ENCODE results near the gene ARHGAP20.
A peak's percentile ranks its signal among the peaks of the same experiment; 100 is the strongest.

The ARHGAP20 gene, protein sequence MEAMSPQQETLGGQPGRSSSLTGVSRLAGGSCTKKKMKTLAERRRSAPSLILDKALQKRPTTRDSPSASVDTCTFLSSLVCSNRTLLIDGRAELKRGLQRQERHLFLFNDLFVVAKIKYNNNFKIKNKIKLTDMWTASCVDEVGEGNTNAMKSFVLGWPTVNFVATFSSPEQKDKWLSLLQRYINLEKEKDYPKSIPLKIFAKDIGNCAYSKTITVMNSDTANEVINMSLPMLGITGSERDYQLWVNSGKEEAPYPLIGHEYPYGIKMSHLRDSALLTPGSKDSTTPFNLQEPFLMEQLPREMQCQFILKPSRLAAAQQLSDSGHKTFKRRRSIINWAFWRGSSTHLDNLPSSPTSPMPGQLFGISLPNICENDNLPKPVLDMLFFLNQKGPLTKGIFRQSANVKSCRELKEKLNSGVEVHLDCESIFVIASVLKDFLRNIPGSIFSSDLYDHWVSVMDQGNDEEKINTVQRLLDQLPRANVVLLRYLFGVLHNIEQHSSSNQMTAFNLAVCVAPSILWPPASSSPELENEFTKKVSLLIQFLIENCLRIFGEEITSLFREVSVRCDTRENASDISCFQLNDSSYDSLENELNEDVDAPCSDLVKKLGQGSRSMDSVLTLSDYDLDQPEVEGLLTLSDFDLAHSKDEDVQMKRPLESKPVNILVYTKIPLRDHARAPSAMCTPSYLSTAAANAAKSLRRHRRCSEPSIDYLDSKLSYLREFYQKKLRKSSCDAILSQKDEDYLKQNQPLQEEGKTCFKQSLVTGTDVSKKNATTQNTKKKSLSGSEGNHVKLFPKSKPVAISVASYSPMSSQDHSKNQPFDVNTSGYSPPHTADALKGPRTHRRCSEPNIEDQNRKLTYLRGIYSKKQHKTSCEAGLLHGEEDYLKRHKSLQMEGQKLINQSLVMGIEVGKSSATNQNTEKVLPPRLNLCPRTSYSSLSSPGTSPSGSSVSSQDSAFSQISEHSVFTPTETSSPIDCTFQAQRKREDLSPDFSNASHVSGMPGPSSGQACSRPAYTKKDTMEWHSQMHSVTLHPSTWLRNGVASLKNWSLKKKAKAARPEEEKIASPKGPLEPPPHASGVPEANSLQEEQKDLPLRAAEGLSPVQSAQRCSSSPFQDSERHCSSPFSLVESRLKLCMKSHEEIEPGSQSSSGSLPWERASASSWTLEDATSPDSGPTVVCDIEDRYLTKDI

DNA sequence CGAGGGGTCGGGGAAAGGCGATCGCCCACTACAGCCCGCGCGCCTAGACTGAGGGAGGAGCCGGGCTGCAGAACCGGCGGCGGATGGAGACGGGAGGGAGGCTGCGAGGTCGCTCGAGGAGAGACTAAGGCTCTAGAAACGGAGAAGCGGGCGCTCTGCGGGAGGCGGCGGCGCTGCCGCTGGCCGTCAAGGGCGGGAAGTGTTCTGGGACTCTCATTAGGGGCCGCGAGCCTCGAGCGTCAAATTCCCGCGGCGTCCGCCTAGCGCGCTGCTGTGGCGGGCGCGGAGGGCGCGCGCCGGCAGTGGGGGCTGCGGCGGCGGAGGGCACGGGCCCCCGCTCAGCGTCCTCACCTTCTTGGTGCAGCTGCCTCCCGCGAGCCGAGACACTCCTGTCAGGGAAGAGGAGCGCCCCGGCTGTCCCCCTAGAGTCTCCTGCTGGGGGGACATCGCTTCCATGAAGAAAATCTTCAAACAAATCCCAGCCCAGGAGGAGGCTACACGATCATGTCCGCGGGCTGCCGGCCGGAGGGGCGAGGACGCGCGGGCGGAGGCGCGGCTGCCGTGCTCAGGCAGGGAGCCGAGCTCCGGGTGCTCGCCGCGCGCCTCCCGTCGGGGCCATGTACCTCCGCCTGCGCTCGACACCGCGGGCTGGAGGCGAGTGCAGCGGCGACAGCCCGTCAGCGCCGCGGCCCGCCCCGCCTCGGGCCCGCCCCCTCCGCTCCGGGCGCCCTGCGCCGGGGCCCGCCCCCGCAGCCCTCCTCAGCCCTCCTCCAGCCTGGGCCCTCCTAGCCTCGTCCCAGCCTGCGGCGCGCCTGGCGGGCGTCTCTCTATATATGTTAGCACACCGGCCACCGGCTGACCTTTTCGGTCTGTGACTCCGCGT is at the start of gene ARHGAP20:
TSS of gene ARHGAP20 (minus strand) at position 662 of the 883 bp plus-strand sequence. CDS start at position 456, 206 bp downstream.
- no peak for DNase-seq (ENCODE audit: low read depth)
- peak within 1 kb of the TSS; percentile 72 for H3K4me3 ChIP-seq (ENCODE audit: low read depth, low read length)

DNA sequence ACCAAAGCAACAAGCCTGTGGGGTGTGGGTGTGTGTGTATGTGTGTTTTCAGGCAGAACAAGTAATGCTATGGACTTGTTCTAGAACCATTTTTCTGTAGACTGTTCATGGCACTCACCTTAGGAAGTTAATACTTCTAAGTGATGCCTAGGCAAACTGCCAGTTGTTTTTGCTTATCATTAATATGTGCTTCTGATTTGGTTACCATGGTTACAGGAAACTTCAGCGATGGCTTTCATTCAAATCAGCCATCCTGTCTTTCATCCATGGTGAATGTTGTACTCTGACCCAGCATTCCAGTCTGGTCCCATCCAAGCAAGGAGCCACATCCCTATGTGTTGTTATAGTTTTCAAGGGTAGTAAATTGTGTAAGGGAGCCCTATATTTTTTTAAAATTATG is 49.8 kb upstream of the ARHGAP20 start:
- H3K4me3 ChIP-seq (ENCODE audit: low read depth, low read length), result no peak overlapping the region
- DNase-seq (ENCODE audit: low read depth), result no peak

DNA sequence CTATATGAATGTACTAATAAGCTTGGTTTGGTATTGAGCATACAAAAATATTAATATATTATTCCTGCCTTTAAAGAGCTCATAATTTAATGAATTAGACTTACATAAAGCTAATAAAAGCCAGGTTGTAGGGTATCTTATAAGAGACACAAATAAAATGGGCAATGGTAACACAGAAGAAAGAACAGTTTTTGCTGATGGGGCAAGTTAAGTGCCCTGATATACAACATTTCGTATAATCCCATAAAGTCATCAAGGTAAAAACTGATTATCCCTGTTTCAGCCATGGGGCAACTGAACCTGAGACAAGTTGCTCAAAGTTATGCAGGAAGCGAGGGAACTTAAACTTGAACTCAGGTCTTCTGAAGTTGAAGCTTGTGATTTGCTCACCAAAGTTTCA is 48.9 kb upstream of the ARHGAP20 start:
- DNase-seq (ENCODE audit: low read depth), result no peak
- H3K4me3 ChIP-seq (ENCODE audit: low read depth, low read length), result no peak overlapping the region

DNA sequence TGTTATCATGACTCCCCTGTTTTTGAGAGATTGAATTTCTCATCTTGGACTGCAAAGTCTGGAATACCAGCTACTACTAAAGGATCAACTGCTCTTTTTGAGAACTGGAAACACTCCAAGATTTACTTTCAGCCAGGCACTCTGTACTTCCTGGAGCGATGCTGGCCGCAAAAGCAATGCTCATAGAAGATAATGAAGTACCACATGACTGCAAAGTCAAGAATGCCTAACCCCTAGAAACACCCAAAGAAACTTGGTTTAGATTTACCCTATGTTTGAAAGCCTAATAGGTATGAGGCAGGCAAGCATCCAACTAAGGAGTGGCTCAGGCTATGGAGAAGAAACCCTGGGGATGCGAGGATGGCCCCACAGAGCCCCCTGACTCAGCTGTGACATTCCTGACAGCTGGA is 47.7 kb upstream of the ARHGAP20 start:
- no peak overlapping the region for H3K4me3 ChIP-seq (ENCODE audit: low read depth, low read length)
- DNase-seq (ENCODE audit: low read depth), result peak; percentile 83

DNA sequence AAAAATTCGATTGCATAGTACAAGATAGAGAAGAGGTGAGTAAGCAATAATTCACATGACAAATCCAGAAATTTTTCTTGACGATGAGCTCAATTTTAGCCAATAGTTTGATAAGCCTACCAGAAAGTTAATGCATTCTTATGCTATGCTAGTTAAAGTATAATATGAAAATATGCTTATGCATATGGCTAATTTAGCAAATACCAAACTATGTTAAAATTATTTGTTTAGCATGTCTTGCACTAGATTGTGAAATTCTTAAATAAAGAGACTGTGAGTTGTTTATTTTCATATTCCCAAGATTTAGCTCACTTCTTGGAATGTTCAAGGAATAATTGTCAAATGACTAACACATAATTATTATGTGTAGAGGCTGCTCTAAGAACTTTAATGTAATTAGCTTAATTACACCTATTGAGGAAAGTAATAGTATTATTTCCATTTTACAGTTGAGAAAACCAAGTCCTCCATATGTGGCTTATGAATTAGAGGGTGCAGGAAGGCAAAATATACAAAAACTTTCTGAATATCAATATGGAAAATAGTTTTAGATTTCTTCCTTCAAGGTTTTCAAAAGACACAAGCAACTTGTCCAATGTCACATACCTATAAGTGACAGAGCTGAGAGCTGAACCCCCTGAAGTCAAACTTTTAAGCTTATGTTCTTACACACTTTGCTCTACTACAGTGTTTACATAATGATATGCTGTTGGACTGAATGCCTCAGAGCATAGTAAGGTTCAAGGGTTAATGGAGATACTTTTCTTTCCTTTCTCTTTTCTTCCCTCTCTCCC is 45.9 kb upstream of the ARHGAP20 start:
- DNase-seq (ENCODE audit: low read depth), result no peak
- no peak overlapping the region for H3K4me3 ChIP-seq (ENCODE audit: low read depth, low read length)

DNA sequence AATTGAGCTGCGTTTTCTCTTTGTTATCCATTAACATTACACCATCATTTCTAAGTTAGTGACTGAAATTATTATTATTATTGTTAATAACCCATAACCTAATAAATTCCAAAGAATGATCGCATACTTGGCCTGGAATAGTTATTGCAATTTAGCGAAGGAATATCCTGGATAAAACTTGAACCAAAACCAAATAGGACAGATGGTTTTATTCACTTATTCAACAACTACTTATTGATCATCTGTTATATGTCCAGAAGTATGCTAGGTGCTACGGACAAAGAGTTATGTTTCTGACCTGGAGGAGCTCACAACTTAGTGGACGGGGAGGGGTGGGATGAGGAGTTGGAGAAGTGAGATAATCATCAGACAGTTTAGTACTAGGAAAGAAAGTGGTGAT is 44.8 kb upstream of the ARHGAP20 start:
- DNase-seq (ENCODE audit: low read depth), result no peak
- H3K4me3 ChIP-seq (ENCODE audit: low read depth, low read length), result no peak overlapping the region

DNA sequence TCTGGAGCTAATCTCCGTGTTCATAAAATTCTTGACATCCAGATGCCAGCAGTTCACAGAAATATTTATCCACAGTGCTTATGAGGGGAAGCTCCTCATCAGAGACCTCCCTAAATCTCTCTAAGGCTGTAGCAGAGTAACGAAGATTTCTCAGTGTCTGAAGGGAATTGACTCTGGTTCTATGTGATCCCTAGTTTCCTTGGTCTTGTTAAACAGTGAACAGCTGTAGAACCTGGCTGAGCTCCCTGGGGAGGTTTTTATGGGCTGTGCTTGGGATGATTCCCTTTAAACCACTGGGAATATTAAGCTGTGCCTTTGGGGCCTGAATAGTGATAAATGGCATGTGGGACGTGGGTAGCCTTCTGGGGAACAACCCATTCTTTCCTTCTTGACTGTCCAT is 43.7 kb upstream of the ARHGAP20 start:
- DNase-seq (ENCODE audit: low read depth), result no peak
- no peak overlapping the region for H3K4me3 ChIP-seq (ENCODE audit: low read depth, low read length)

DNA sequence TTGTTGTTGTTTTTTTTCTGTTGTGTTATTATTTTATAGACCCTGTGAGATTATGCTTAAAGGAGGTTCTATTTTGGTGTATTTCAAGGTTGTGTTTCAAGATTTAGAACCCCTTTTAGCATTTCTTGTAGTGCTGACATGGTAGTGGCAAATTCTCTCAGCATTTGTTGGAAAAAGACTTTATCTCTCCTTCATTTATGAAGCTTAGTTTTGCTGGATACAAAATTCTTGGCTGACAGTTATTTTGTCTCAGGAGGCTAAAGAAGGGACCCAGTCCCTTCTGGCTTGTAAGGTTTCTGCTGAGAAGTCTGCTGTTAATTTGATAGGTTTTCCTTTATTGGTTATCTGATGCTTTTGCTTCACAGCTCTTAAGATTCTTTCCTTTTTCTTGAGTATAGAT is 40.7 kb upstream of the ARHGAP20 start:
- DNase-seq (ENCODE audit: low read depth), result no peak
- no peak overlapping the region for H3K4me3 ChIP-seq (ENCODE audit: low read depth, low read length)

DNA sequence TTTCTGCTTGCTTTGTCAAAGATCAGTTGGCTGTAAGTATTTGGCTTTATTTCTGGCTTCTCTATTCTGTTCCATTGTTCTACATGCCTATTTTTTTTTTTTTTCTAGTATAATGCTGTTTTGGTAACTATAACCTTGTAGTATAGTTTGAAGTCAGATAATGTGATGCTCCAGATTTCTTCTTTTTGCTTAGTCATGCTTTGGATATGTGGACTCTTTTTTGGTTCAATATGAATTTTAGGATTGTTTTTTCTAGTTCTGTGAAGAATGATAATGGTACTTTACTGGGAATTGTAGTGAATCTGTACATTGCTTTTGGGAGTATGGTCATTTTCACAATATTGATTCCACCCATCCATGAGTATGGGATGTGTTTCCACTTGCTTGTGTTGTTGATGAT is 37.9 kb upstream of the ARHGAP20 start:
- no peak overlapping the region for H3K4me3 ChIP-seq (ENCODE audit: low read depth, low read length)
- DNase-seq (ENCODE audit: low read depth), result no peak

DNA sequence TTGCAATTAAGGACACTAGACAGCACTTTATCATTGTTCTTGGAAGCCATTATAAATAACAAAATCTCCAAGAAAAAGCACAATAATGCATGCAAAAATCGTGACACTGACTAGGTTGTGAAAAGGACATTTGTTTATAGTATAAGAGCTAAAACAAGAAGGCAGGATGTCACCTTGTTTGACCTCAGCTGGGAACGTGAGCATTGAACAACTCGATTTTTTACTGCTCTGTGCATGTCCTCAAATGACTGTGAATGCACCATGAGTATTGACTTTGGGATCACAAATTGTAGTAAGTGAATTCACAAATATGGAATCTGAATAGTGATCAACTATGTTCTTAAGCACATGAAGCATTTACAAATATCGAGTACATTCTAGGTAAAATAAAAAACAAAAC is 35.3 kb upstream of the ARHGAP20 start:
- H3K4me3 ChIP-seq (ENCODE audit: low read depth, low read length), result no peak overlapping the region
- no peak for DNase-seq (ENCODE audit: low read depth)

DNA sequence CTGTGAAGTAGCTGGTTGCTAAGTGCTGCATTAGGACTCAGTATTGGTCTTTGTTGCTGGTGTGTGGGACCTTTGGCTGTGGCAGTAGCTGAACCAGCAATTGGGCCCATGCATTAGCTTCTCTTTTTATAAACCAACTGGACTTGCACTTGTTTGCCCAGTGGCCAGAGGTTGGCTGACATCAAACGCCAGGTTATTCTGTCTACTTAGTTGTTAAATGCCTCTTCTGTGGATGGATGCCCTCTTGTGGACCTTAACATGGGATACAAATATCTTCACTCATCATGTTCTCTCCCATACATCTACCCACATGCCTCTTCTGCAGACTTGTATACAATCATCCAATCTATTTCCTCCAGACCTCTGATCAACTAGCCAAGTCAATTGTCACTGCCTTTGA is 26.4 kb upstream of the ARHGAP20 start:
- no peak for DNase-seq (ENCODE audit: low read depth)
- no peak overlapping the region for H3K4me3 ChIP-seq (ENCODE audit: low read depth, low read length)

DNA sequence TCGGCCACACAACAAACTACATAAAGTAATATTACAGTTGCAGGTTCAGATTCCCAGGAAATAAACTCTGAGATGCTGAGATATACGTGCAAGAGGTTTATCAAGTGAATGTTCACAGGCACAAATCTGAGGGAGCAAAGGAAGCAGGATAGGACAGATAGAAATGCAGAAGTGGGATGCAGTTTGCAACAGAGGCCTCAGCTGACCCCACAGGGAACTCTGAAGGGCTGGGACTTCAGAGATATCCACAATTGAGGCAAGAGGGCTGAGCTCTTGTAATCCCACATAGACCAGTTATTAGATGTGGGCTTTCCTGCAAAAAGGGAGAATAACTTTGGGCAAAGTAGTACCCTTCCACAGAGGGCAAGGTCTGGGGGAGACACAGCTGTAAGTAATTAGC is 25.4 kb upstream of the ARHGAP20 start:
- no peak for DNase-seq (ENCODE audit: low read depth)
- H3K4me3 ChIP-seq (ENCODE audit: low read depth, low read length), result no peak overlapping the region

DNA sequence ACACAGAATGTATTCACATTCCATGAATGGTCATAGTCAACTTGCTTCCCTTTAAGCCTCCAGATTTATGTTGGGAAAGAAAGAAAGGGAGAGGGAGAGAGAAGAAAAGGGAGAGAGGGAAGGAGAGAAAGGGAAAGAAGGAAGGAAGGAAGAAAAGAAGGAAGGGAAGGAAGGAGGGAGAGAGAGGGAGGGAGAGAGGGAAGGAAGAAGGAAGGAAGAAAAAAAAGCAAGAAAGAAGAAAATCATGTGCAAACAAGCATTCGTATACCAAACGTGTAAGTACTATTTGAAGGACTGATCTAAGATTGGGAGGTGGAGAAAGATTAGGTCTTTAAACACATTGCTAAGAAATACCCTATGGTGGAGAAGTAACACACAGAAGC is 23.9 kb upstream of the ARHGAP20 start:
- DNase-seq (ENCODE audit: low read depth), result no peak
- H3K4me3 ChIP-seq (ENCODE audit: low read depth, low read length), result no peak overlapping the region

DNA sequence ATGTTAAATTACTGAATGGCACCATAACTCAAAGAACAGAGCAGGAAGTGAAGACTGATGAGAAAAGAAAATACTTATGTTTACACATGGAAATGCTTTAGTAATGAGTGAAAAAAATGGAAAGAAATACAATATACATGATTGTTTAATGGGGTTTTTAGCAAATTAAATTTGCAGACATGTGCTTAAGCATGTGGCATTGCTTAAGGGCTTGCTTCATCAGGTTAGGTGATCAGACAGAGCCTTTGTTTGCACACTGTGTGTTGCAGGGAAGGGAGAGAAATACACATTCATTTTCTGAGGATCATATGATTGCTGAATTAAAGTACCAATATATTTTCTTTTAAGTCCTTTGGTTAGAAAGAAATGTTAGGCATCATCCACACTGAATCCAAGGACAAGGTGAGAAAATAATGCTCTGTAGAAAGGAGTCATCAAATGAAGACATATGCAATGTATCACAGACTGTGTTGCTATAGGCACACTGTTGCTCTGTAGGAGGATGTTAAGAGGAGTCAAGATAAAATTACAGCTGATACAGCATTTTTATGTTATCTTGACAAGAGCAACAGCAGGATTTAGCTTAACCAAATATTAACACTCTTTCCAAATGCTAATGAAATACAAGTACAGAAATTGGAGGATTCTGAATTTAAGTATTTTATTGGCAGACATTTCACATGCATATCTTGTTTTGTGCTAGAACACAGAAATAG is 23.4 kb upstream of the ARHGAP20 start:
- no peak for DNase-seq (ENCODE audit: low read depth)
- H3K4me3 ChIP-seq (ENCODE audit: low read depth, low read length), result no peak overlapping the region

DNA sequence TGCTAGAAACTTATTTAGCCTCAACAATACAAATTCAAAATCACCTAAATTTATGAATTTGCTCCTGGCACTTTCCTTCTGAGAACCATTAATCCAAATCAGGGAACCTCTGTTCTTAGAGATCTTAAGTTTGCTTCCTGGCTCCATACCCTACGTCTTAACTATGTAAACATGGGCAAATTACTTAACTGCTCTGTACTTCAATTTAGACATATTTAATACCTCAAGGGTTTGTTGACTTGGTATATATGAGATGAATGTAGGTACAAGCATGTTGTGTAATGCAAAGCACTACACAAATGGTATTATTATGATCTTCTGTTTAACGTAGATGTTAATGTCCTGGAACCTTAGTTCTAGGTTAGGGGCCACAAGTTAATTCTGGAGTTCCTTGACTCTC is 22.6 kb upstream of the ARHGAP20 start:
- no peak for DNase-seq (ENCODE audit: low read depth)
- no peak overlapping the region for H3K4me3 ChIP-seq (ENCODE audit: low read depth, low read length)

DNA sequence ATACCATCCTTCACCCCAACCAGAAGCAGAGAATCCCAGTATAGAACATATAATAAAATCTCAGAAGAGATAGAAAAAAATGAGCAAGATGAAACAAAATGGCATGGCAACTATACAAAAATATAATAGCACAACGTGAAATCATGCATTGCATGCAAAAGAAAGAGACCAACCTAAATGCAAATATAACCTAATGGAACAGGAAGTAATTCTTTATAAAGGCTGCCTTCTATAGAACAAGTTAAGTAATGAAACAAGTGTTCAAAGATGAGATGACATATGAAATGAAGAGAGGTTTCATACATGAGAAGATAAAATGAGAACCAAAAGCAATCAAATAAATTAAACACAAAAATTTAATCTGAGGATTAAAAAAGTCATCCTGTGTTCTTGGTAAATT is 18.5 kb upstream of the ARHGAP20 start:
- no peak for DNase-seq (ENCODE audit: low read depth)
- H3K4me3 ChIP-seq (ENCODE audit: low read depth, low read length), result no peak overlapping the region

DNA sequence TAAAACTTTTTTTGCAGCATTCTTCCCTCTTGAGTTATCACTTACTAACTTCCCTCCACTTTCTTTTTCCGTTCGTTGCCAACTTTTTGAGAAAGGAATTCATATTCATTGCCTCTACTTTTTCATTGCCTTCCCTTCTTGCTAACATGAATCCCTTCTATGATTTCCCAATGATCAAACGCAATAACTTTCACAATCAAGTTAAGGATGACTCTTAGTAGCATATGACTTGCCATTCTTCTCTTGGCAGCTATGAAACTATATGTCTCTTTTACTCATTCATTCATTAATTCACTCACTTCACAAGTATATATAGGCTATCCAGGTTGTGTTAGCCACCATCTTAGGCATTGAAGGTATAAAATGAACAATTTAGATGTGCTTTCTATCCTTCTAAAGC is 16.6 kb upstream of the ARHGAP20 start:
- no peak overlapping the region for H3K4me3 ChIP-seq (ENCODE audit: low read depth, low read length)
- DNase-seq (ENCODE audit: low read depth), result no peak

DNA sequence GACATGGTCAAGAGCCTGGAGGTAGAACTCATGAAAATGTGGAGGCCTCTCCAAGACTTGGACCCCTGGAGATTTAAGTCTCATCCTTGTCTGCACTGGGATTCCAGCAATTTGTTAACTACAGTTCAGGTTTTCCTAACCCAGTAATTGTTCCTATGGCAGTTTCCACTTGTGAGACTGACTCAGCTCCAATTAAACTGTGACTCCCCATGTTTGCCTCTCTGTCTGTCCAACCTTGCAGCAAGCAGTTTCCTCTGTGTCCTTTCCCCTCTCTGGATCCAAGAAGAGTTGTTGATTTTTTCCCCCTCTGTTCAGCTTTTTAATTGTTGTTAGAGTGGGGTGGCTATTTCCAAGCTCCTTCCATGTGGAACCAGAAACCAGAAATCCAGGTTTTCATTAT is 16.2 kb upstream of the ARHGAP20 start:
- DNase-seq (ENCODE audit: low read depth), result no peak
- H3K4me3 ChIP-seq (ENCODE audit: low read depth, low read length), result no peak overlapping the region

All from skeletal muscle cell (primary cell).